ENCODE data around the gene ATP7A.

Gene ATP7A

GRCh38 chrX:77969538-77969937, 59.0 kb downstream of the ATP7A start, which contains the start of gene PGAM4:
TSS of gene PGAM4 (minus strand) at chrX:77969638. CDS start at chrX:77969638, 0 bp downstream.
- no peak for TF ChIP-seq CTCF (IDR thresholded peaks at IDR 0.05)

- TF ChIP-seq CTCF (IDR thresholded peaks at IDR 0.05) = no peak
These were observed 65.3 kb downstream of the ATP7A start for GRCh38 chrX:77975755-77976154.

- TF ChIP-seq CTCF (IDR thresholded peaks at IDR 0.05) = no peak
These were observed 66.6 kb downstream of the ATP7A start for GRCh38 chrX:77977095-77977494.

- TF ChIP-seq CTCF (IDR thresholded peaks at IDR 0.05) = no peak
These were observed 67.0 kb downstream of the ATP7A start for GRCh38 chrX:77977518-77977917.

GRCh38 chrX:77979870-77980269, 69.4 kb downstream of the ATP7A start:
- no peak for TF ChIP-seq CTCF (IDR thresholded peaks at IDR 0.05)

GRCh38 chrX:78011846-78012245, 101.4 kb downstream of the ATP7A start:
- TF ChIP-seq CTCF (IDR thresholded peaks at IDR 0.05) = no peak

GRCh38 chrX:78019586-78020483, 109.3 kb downstream of the ATP7A start:
- TF ChIP-seq CTCF (IDR thresholded peaks at IDR 0.05) = no peak
